Measurements from ENCODE around the gene LPP. TPM values are rescaled to one million over a fixed set of nuclear protein-coding genes. Genes with fewer than 3 reads are reported as not detected.

The LPP gene
- total RNA-seq, 1 donor from 2014 or later, result 1,791 TPM

- Histone ChIP-seq H3K4me3 (no peak overlapping the region), H3K27ac (peak overlapping the region; percentile 9 to 60), H3K36me3 (no peaks in the 10 kb centered on the region), H3K4me1 (peaks cover 3 to 54% of the 10 kb centered on the region in 2 donors), H3K27me3 (no peaks in the 10 kb centered on the region), H3K9me3 (no peaks in the 10 kb centered on the region)
- DNase-seq (ENCODE audit: low spot score in 2 of 2), result peak in 1 of 2 donors; percentile 66
- intact Hi-C loops (cut with DNase I), result loop anchor here (10.0 kb wide), 2 partner anchors 93 to 403 kb away; no protein-coding TSS in a partner anchor
- TF ChIP-seq CTCF (IDR thresholded peaks at IDR 0.05), result no peak
Measured at GRCh38 chr3:188687389-188687788, 533.4 kb downstream of the LPP start.

- no peaks in the 10 kb centered on the region for H3K36me3 ChIP-seq
- TF ChIP-seq CTCF (IDR thresholded peaks at IDR 0.05), result no peak
- peaks cover 0 to 42% of the 10 kb centered on the region in 2 donors for H3K4me1 ChIP-seq
- H3K9me3 ChIP-seq, result no peaks in the 10 kb centered on the region
- H3K27ac ChIP-seq, result peak overlapping the region; percentile 60 to 76
- intact Hi-C loops (cut with DNase I), result loop anchor here (10.0 kb wide), 2 partner anchors 94 to 404 kb away; no protein-coding TSS in a partner anchor
- no peaks in the 10 kb centered on the region for H3K27me3 ChIP-seq
- H3K4me3 ChIP-seq, result no peak overlapping the region
- DNase-seq (ENCODE audit: low spot score in 2 of 2), result peak in 1 of 2 donors; percentile 71
Measured at GRCh38 chr3:188689101-188689574, 535.2 kb downstream of the LPP start.

- intact Hi-C loops (cut with DNase I), result no loop called here
- Histone ChIP-seq H3K9me3 (no peaks in the 10 kb centered on the region), H3K4me1 (peaks cover 0 to 37% of the 10 kb centered on the region in 2 donors), H3K36me3 (no peaks in the 10 kb centered on the region), H3K27ac (peak overlapping the region; percentile 19 to 60), H3K27me3 (no peaks in the 10 kb centered on the region), H3K4me3 (no peak overlapping the region)
- DNase-seq (ENCODE audit: low spot score in 2 of 2), result no peak
- TF ChIP-seq CTCF (IDR thresholded peaks at IDR 0.05), result no peak
Measured at GRCh38 chr3:188690064-188690463, 536.1 kb downstream of the LPP start.

DNA sequence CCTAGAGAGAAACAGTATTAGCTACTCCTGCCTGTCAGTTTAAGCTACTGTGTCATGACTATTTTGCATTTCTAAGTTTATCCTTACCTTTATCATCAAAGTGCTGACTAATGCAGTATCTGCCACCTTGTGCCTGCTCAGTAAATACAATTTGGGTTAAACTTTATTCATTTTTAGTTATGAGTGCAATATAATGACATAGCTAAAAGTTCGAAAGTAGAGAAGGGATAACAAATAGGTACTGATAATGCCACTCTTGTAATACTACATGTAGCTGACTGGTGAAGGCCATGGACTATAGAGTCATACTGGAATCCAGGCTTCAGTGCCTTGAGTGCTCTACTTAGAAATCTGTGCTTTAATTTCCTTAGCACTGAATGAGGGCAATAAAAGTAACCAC, 537.0 kb downstream of the LPP start:
- intact Hi-C loops (cut with DNase I), result no loop called here
- TF ChIP-seq CTCF (IDR thresholded peaks at IDR 0.05), result no peak

GRCh38 chr3:188691665-188692064, 537.7 kb downstream of the LPP start:
- no peak for DNase-seq (ENCODE audit: low spot score in 2 of 2)
- H3K36me3 ChIP-seq, result no peaks in the 10 kb centered on the region
- no peak for TF ChIP-seq CTCF (IDR thresholded peaks at IDR 0.05)
- no peak overlapping the region for H3K4me3 ChIP-seq
- intact Hi-C loops (cut with DNase I), result no loop called here
- H3K9me3 ChIP-seq, result no peaks in the 10 kb centered on the region
- peaks cover 0 to 33% of the 10 kb centered on the region in 2 donors for H3K4me1 ChIP-seq
- H3K27me3 ChIP-seq, result no peaks in the 10 kb centered on the region
- H3K27ac ChIP-seq, result peak overlapping the region in 1 of 2 donors; percentile 37

More for the DNA sequence above, 537.0 kb downstream of the LPP start:
- no peak overlapping the region for H3K27ac ChIP-seq
- H3K36me3 ChIP-seq, result no peaks in the 10 kb centered on the region
- no peak overlapping the region for H3K4me3 ChIP-seq
- no peaks in the 10 kb centered on the region for H3K27me3 ChIP-seq
- no peaks in the 10 kb centered on the region for H3K9me3 ChIP-seq
- DNase-seq (ENCODE audit: low spot score in 2 of 2), result no peak
- H3K4me1 ChIP-seq, result peaks cover 0 to 33% of the 10 kb centered on the region in 2 donors

GRCh38 chr3:188692700-188693099, 538.7 kb downstream of the LPP start:
- no peak for TF ChIP-seq CTCF (IDR thresholded peaks at IDR 0.05)
- DNase-seq (ENCODE audit: low spot score in 2 of 2), result no peak
- Histone ChIP-seq H3K27ac (no peak overlapping the region), H3K27me3 (no peaks in the 10 kb centered on the region), H3K9me3 (no peaks in the 10 kb centered on the region), H3K4me3 (no peak overlapping the region), H3K36me3 (no peaks in the 10 kb centered on the region), H3K4me1 (peaks cover 0 to 35% of the 10 kb centered on the region in 2 donors)
- intact Hi-C loops (cut with DNase I), result no loop called here
